ENCODE measurements around the gene IL25.

Gene IL25

GRCh38 chr14:23359722-23360447, 12.7 kb upstream of the IL25 start:
- Histone ChIP-seq H3K9ac (no peak overlapping the region), H3K27me3 (ENCODE audit: insufficient read depth, low read depth) (no peaks in the 10 kb centered on the region), H3K27ac (no peak overlapping the region), H2AFZ (ENCODE audit: low read depth) (no peak overlapping the region), H4K20me1 (ENCODE audit: insufficient read depth) (no peaks in the 10 kb centered on the region), H3K4me1 (ENCODE audit: low read depth, poor library complexity, severe bottlenecking) (no peaks in the 10 kb centered on the region), H3K36me3 (ENCODE audit: insufficient read depth) (no peaks in the 10 kb centered on the region), H3K4me2 (no peak overlapping the region), H3K79me2 (ENCODE audit: insufficient read depth, low read depth) (no peaks in the 10 kb centered on the region), H3K4me3 (IDR thresholded peaks at IDR 0.05; ENCODE audit: insufficient read depth, low read depth, low read length) (no peak overlapping the region)
- TF ChIP-seq CTCF (conservative IDR thresholded peaks at IDR 0.05; ENCODE audit: low read depth, low read length), result no peak

GRCh38 chr14:23360496-23360895, 12.1 kb upstream of the IL25 start:
- no peak overlapping the region for H3K27ac ChIP-seq
- H3K4me1 ChIP-seq (ENCODE audit: low read depth, poor library complexity, severe bottlenecking), result no peaks in the 10 kb centered on the region
- H3K9ac ChIP-seq, result no peak overlapping the region
- H3K36me3 ChIP-seq (ENCODE audit: insufficient read depth), result no peaks in the 10 kb centered on the region
- no peak overlapping the region for H3K4me2 ChIP-seq
- H2AFZ ChIP-seq (ENCODE audit: low read depth), result no peak overlapping the region
- TF ChIP-seq CTCF (conservative IDR thresholded peaks at IDR 0.05; ENCODE audit: low read depth, low read length), result no peak
- H3K27me3 ChIP-seq (ENCODE audit: insufficient read depth, low read depth), result no peaks in the 10 kb centered on the region
- no peak overlapping the region for H3K4me3 ChIP-seq (IDR thresholded peaks at IDR 0.05; ENCODE audit: insufficient read depth, low read depth, low read length)
- H4K20me1 ChIP-seq (ENCODE audit: insufficient read depth), result no peaks in the 10 kb centered on the region
- no peaks in the 10 kb centered on the region for H3K79me2 ChIP-seq (ENCODE audit: insufficient read depth, low read depth)

- H3K9ac ChIP-seq, result no peak overlapping the region
- no peaks in the 10 kb centered on the region for H3K27me3 ChIP-seq (ENCODE audit: insufficient read depth, low read depth)
- H3K36me3 ChIP-seq (ENCODE audit: insufficient read depth), result no peaks in the 10 kb centered on the region
- H3K4me1 ChIP-seq (ENCODE audit: low read depth, poor library complexity, severe bottlenecking), result no peaks in the 10 kb centered on the region
- H3K27ac ChIP-seq, result no peak overlapping the region
- H4K20me1 ChIP-seq (ENCODE audit: insufficient read depth), result no peaks in the 10 kb centered on the region
- TF ChIP-seq CTCF (conservative IDR thresholded peaks at IDR 0.05; ENCODE audit: low read depth, low read length), result no peak
- H3K4me2 ChIP-seq, result no peak overlapping the region
- H3K4me3 ChIP-seq (IDR thresholded peaks at IDR 0.05; ENCODE audit: insufficient read depth, low read depth, low read length), result no peak overlapping the region
- no peak overlapping the region for H2AFZ ChIP-seq (ENCODE audit: low read depth)
- H3K79me2 ChIP-seq (ENCODE audit: insufficient read depth, low read depth), result no peaks in the 10 kb centered on the region
Observed at GRCh38 chr14:23361320-23361719, 11.3 kb upstream of the IL25 start.

- Histone ChIP-seq H3K4me1 (ENCODE audit: low read depth, poor library complexity, severe bottlenecking) (no peaks in the 10 kb centered on the region), H4K20me1 (ENCODE audit: insufficient read depth) (no peaks in the 10 kb centered on the region), H3K79me2 (ENCODE audit: insufficient read depth, low read depth) (no peaks in the 10 kb centered on the region), H3K27me3 (ENCODE audit: insufficient read depth, low read depth) (no peaks in the 10 kb centered on the region), H3K4me3 (IDR thresholded peaks at IDR 0.05; ENCODE audit: insufficient read depth, low read depth, low read length) (no peak overlapping the region), H2AFZ (ENCODE audit: low read depth) (no peak overlapping the region), H3K36me3 (ENCODE audit: insufficient read depth) (no peaks in the 10 kb centered on the region), H3K27ac (no peak overlapping the region), H3K9ac (no peak overlapping the region), H3K4me2 (no peak overlapping the region)
- TF ChIP-seq CTCF (conservative IDR thresholded peaks at IDR 0.05; ENCODE audit: low read depth, low read length), result no peak
Observed at GRCh38 chr14:23361763-23362162, 10.8 kb upstream of the IL25 start.
